GM19193 (cell line): ENCODE data around the gene PGBD5.

Source experiments
- POLR2A ChIP-seq: IDR thresholded peaks from 4 replicates; pipeline ENCODE4 v1.6.1; 2011; ENCODE audit not compliant: insufficient read depth, insufficient read length; ENCODE audit errors: extremely low read depth

The PGBD5 gene

GRCh38 chr1:230285351-230285750 lies 140.8 kb downstream of the PGBD5 start:
- no peak for TF ChIP-seq POLR2A

GRCh38 chr1:230284891-230285290 lies 141.2 kb downstream of the PGBD5 start:
- TF ChIP-seq POLR2A, result no peak

GRCh38 chr1:230283678-230284077 lies 142.5 kb downstream of the PGBD5 start:
- no peak for TF ChIP-seq POLR2A

- no peak for TF ChIP-seq POLR2A
These were observed 144.0 kb downstream of the PGBD5 start for GRCh38 chr1:230282157-230282556.

GRCh38 chr1:230281556-230281955 lies 144.6 kb downstream of the PGBD5 start:
- no peak for TF ChIP-seq POLR2A

- no peak for TF ChIP-seq POLR2A
These were observed 145.2 kb downstream of the PGBD5 start for GRCh38 chr1:230280906-230281413.

- no peak for TF ChIP-seq POLR2A
These were observed 145.9 kb downstream of the PGBD5 start for GRCh38 chr1:230280054-230280795.

GRCh38 chr1:230279583-230279945 lies 146.6 kb downstream of the PGBD5 start:
- TF ChIP-seq POLR2A, result no peak

GRCh38 chr1:230278871-230279582 lies 147.1 kb downstream of the PGBD5 start:
- no peak for TF ChIP-seq POLR2A

GRCh38 chr1:230278376-230278775 lies 147.8 kb downstream of the PGBD5 start:
- TF ChIP-seq POLR2A, result no peak

- TF ChIP-seq POLR2A, result no peak
These were observed 148.7 kb downstream of the PGBD5 start for GRCh38 chr1:230277201-230278025.

GRCh38 chr1:230276401-230276800 lies 149.7 kb downstream of the PGBD5 start:
- TF ChIP-seq POLR2A, result no peak

- no peak for TF ChIP-seq POLR2A
These were observed 151.9 kb downstream of the PGBD5 start for GRCh38 chr1:230274254-230274653.

GRCh38 chr1:230273141-230273710 lies 152.9 kb downstream of the PGBD5 start:
- no peak for TF ChIP-seq POLR2A

- TF ChIP-seq POLR2A, result no peak
These were observed 153.6 kb downstream of the PGBD5 start for GRCh38 chr1:230272557-230272956.
